Caco-2 (cell line): ENCODE data around the gene ADARB2. TPM values are rescaled to one million over a fixed set of nuclear protein-coding genes. Genes with fewer than 3 reads are reported as not detected.

ENCODE experiments used
- BruUV-seq: library from RNA; stranded (reverse); fragments of 400-500 nt; replicated peaks from 2 replicates; lab custom pipeline; 2021; lab: Mats Ljungman, UMichigan
- CTCF ChIA-PET: fragments of 300-600 bp; sonication (Branson Sonifier 250); formaldehyde crosslinking; loops from one replicate; lab custom pipeline; 2022; ENCODE audit warnings: antibody characterized with exemption; lab: Charles Lee
- POLR2A ChIA-PET: fragments of 300-600 bp; sonication (Branson Sonifier 250); formaldehyde crosslinking; loops from one replicate; lab custom pipeline; 2022; ENCODE audit warnings: antibody characterized with exemption; lab: Charles Lee
- DNase-seq, 2 experiments: peaks; one replicate each; pipeline versions ENCODE4 v3.0.0 to v3.0.0-alpha.2; 2020 to 2022
- H3K27me3 ChIP-seq: replicated peaks from 2 replicates; pipeline ENCODE4 v1.6.0; 2011; ENCODE audit warnings: low read length; ENCODE audit not compliant: control insufficient read depth, insufficient read depth
- H3K36me3 ChIP-seq: 2 replicates; pipeline ENCODE4 v1.5.1; 2011; ENCODE audit warnings: low read length; ENCODE audit not compliant: control insufficient read depth, insufficient read depth
- H3K4me1 ChIP-seq: fragments of 250-450 bp; sonication (Bioruptor Pico); 2 replicates; pipeline ENCODE4 v1.5.1; 2020; ENCODE audit warnings: mild to moderate bottlenecking
- H3K4me3 ChIP-seq: 2 replicates; pipeline ENCODE4 v1.5.1; 2011; ENCODE audit warnings: low read depth, mild to moderate bottlenecking, control low read depth, low read length
- H3K9me3 ChIP-seq: fragments of 250-450 bp; sonication (Bioruptor Pico); 2 replicates; pipeline ENCODE4 v1.5.1; 2020; ENCODE audit warnings: mild to moderate bottlenecking, moderate library complexity
- H3K27ac Mint-ChIP-seq: one replicate; pipeline ENCODE4 v1.8.0; 2022; ENCODE audit warnings: mixed read lengths; ENCODE audit not compliant: unreplicated experiment
- H3K27me3 Mint-ChIP-seq: one replicate; pipeline ENCODE4 v1.8.0; 2022; ENCODE audit warnings: mixed read lengths; ENCODE audit not compliant: insufficient read depth, unreplicated experiment
- H3K36me3 Mint-ChIP-seq: one replicate; pipeline ENCODE4 v1.8.0; 2022; ENCODE audit warnings: mild to moderate bottlenecking, mixed read lengths; ENCODE audit not compliant: insufficient read depth, unreplicated experiment
- H3K4me1 Mint-ChIP-seq: one replicate; pipeline ENCODE4 v1.8.0; 2022; ENCODE audit warnings: low read depth, mixed read lengths; ENCODE audit not compliant: unreplicated experiment
- H3K4me3 Mint-ChIP-seq: one replicate; pipeline ENCODE4 v1.8.0; 2022; ENCODE audit warnings: mild to moderate bottlenecking, moderate library complexity, mixed read lengths; ENCODE audit not compliant: unreplicated experiment
- H3K9me3 Mint-ChIP-seq: one replicate; pipeline ENCODE4 v1.8.0; 2022; ENCODE audit warnings: mixed read lengths; ENCODE audit not compliant: unreplicated experiment
- CTCF ChIP-seq, 2 experiments: fragments of 200-600 bp in 1 of 2; IDR thresholded peaks; 1 replicate in 1 of 2; 2 replicates in 1 of 2; pipeline versions ENCODE4 v1.5.1 to v1.8.0; 2011 to 2022; ENCODE audit warnings: antibody characterized with exemption in 1 of 2, control low read depth in 1 of 2, inconsistent platforms in 1 of 2, low read depth in 1 of 2, low read length in 1 of 2, mild to moderate bottlenecking in 1 of 2, moderate library complexity in 1 of 2; ENCODE audit not compliant: insufficient read depth in 1 of 2, severe bottlenecking in 1 of 2, unreplicated experiment in 1 of 2
- intact Hi-C: fragments of 100-400 bp; cut with micrococcal nuclease; formaldehyde crosslinking; loops from one replicate; pipeline ENCODE4 v1.10.0; 2022; ENCODE audit not compliant: unreplicated experiment
- total RNA-seq: library from RNA; stranded (reverse); gene quantifications from 2 replicates; pipeline ENCODE4 v1.2.3, GENCODE V29; 2022

ADARB2 gene
- total RNA-seq, 1 experiment from 2014 or later: 0.27 TPM

GRCh38 chr10:1558906-1559305 is 178.4 kb downstream of the ADARB2 start:
- no peaks in the 10 kb centered on the region for H3K4me1 Mint-ChIP-seq
- peaks cover 37% of the 10 kb centered on the region for H3K27me3 Mint-ChIP-seq
- H3K27ac Mint-ChIP-seq: no peak overlapping the region
- no peak for DNase-seq
- H3K9me3 ChIP-seq: no peaks in the 10 kb centered on the region
- no peak for TF ChIP-seq CTCF (IDR thresholded peaks at IDR 0.05; ENCODE audit: insufficient read depth in 1 of 2, low read depth in 1 of 2, low read length in 1 of 2, severe bottlenecking in 1 of 2, unreplicated experiment in 1 of 2)
- no peak overlapping the region for H3K4me3 Mint-ChIP-seq
- no peaks in the 10 kb centered on the region for H3K4me1 ChIP-seq
- POLR2A ChIA-PET: no interaction called here
- H3K9me3 Mint-ChIP-seq: no peaks in the 10 kb centered on the region
- H3K36me3 Mint-ChIP-seq: no peaks in the 10 kb centered on the region
- no TSS peak for BruUV-seq
- no peak overlapping the region for H3K4me3 ChIP-seq
- no peaks in the 10 kb centered on the region for H3K36me3 ChIP-seq
- peaks cover 1% of the 10 kb centered on the region; the same call in 1 of the 2 replicates for H3K27me3 ChIP-seq
- intact Hi-C loops: no loop called here
- CTCF ChIA-PET: no interaction called here

GRCh38 chr10:1557081-1557480 is 180.2 kb downstream of the ADARB2 start:
- H3K9me3 ChIP-seq: no peaks in the 10 kb centered on the region
- intact Hi-C loops: no loop called here
- no peaks in the 10 kb centered on the region for H3K4me1 ChIP-seq
- H3K9me3 Mint-ChIP-seq: no peaks in the 10 kb centered on the region
- H3K27ac Mint-ChIP-seq: no peak overlapping the region
- no peaks in the 10 kb centered on the region for H3K4me1 Mint-ChIP-seq
- H3K4me3 Mint-ChIP-seq: no peak overlapping the region
- CTCF ChIA-PET: no interaction called here
- no peak for TF ChIP-seq CTCF (IDR thresholded peaks at IDR 0.05; ENCODE audit: insufficient read depth in 1 of 2, low read depth in 1 of 2, low read length in 1 of 2, severe bottlenecking in 1 of 2, unreplicated experiment in 1 of 2)
- H3K27me3 Mint-ChIP-seq: peaks cover 39% of the 10 kb centered on the region
- no TSS peak for BruUV-seq
- no peaks in the 10 kb centered on the region for H3K36me3 Mint-ChIP-seq
- DNase-seq: no peak
- H3K36me3 ChIP-seq: no peaks in the 10 kb centered on the region
- no peak overlapping the region for H3K4me3 ChIP-seq
- POLR2A ChIA-PET: no interaction called here
- H3K27me3 ChIP-seq: peaks cover 1% of the 10 kb centered on the region; the same call in 1 of the 2 replicates

DNA sequence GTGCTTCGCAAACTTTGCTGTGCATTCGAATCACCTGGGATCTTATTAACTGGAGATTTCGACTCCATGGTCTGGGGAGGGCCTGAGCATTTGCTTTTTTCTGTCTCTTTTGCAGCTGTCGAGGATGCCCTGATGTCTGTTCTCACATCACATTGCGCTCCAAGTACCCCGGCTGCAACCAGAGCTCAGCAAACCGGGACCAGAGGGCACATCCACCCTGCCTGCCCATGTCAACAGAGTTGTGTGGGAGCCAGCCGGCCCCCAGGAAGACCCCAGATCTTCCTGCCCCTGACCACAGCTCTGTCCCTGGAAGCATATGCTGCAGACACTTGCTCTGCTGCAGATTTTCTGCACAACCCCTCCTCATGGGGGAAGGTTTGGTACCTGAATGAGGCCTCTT is 180.8 kb downstream of the ADARB2 start:
- Histone ChIP-seq H3K36me3 (no peaks in the 10 kb centered on the region), H3K4me1 (no peaks in the 10 kb centered on the region), H3K4me3 (no peak overlapping the region), H3K9me3 (no peaks in the 10 kb centered on the region), H3K27me3 (peaks cover 1% of the 10 kb centered on the region; the same call in 1 of the 2 replicates)
- no peak for TF ChIP-seq CTCF (IDR thresholded peaks at IDR 0.05; ENCODE audit: insufficient read depth in 1 of 2, low read depth in 1 of 2, low read length in 1 of 2, severe bottlenecking in 1 of 2, unreplicated experiment in 1 of 2)
- POLR2A ChIA-PET: no interaction called here
- H3K27ac Mint-ChIP-seq: no peak overlapping the region
- H3K4me3 Mint-ChIP-seq: no peak overlapping the region
- no peaks in the 10 kb centered on the region for H3K9me3 Mint-ChIP-seq
- no peaks in the 10 kb centered on the region for H3K36me3 Mint-ChIP-seq
- intact Hi-C loops: no loop called here
- no TSS peak for BruUV-seq
- H3K4me1 Mint-ChIP-seq: no peaks in the 10 kb centered on the region
- DNase-seq: no peak
- CTCF ChIA-PET: no interaction called here
- peaks cover 37% of the 10 kb centered on the region for H3K27me3 Mint-ChIP-seq
